Keratinocyte (primary cell): ENCODE results near the gene LRRC4.

Source experiments
- EZH2 ChIP-seq: IDR thresholded peaks from one replicate; pipeline ENCODE4 v1.6.1; 2012; ENCODE audit warnings: inconsistent platforms, mild to moderate bottlenecking, low read length, moderate library complexity
- TF ChIP-seq, protein P1 (sequence below), 3 experiments: IDR thresholded peaks in 1 of 3; conservative IDR thresholded peaks in 1 of 3; optimal IDR thresholded peaks in 1 of 3; 2 replicates in 2 of 3; 3 replicates in 1 of 3; pipeline versions ENCODE3 to v1.5.1; 2011; ENCODE audit warnings: low read length in 3 of 3, mild to moderate bottlenecking in 3 of 3, moderate library complexity in 2 of 3, control low read depth in 1 of 3, inconsistent platforms in 1 of 3; ENCODE audit not compliant: insufficient read depth in 2 of 3; ENCODE audit errors: extremely low read depth in 1 of 3

DNA sequence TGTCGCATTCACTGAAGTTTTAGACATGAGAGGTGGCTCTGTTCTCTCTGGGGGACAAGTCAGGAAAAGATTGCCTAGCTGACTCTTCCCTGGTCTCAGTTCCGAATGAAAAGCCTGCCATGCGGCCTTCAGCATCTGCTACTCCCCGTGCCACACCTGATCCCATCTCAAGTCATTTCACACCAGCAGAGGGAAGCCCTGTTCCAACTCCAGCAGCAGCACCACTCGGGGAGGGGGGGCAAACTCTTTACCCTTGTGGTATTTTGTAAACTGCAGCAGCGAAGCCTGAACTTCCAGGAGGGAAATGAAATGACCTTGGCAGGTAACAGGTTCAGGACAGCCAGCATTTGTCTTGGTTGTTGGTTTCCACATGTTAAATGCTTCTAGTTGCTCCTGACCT, 13.8 kb downstream of the LRRC4 start:
- TF ChIP-seq, protein P1, sequence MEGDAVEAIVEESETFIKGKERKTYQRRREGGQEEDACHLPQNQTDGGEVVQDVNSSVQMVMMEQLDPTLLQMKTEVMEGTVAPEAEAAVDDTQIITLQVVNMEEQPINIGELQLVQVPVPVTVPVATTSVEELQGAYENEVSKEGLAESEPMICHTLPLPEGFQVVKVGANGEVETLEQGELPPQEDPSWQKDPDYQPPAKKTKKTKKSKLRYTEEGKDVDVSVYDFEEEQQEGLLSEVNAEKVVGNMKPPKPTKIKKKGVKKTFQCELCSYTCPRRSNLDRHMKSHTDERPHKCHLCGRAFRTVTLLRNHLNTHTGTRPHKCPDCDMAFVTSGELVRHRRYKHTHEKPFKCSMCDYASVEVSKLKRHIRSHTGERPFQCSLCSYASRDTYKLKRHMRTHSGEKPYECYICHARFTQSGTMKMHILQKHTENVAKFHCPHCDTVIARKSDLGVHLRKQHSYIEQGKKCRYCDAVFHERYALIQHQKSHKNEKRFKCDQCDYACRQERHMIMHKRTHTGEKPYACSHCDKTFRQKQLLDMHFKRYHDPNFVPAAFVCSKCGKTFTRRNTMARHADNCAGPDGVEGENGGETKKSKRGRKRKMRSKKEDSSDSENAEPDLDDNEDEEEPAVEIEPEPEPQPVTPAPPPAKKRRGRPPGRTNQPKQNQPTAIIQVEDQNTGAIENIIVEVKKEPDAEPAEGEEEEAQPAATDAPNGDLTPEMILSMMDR (optimal IDR thresholded peaks at IDR 0.05 in 1 of 3, IDR thresholded peaks at IDR 0.05 in 1 of 3, conservative IDR thresholded peaks at IDR 0.05 in 1 of 3; ENCODE audit: extremely low read depth in 1 of 3, insufficient read depth in 2 of 3, low read length in 3 of 3) = no peak
- no peak for TF ChIP-seq EZH2
